GM19193 (cell line): Measurements from ENCODE around the gene OR13H1.

Experiments used
- POLR2A ChIP-seq: IDR thresholded peaks from 4 replicates; pipeline ENCODE4 v1.6.1; 2011; ENCODE audit not compliant: insufficient read depth, insufficient read length; ENCODE audit errors: extremely low read depth

The OR13H1 gene

GRCh38 chrX:131543774-131544173 lies at the start of gene OR13H1:
TSS of gene OR13H1 (plus strand) at chrX:131544074. CDS start at chrX:131544074, 0 bp downstream.
- no peak for TF ChIP-seq POLR2A

GRCh38 chrX:131513159-131513914 lies 30.5 kb upstream of the OR13H1 start:
- no peak for TF ChIP-seq POLR2A

- TF ChIP-seq POLR2A: no peak
These were observed 22.1 kb upstream of the OR13H1 start for GRCh38 chrX:131521824-131522223.

- no peak for TF ChIP-seq POLR2A
These were observed 344 bp downstream of the OR13H1 start for GRCh38 chrX:131544218-131544617.

GRCh38 chrX:131549011-131549410 lies 5.1 kb downstream of the OR13H1 start:
- TF ChIP-seq POLR2A: no peak

GRCh38 chrX:131558562-131558961 lies 14.7 kb downstream of the OR13H1 start:
- no peak for TF ChIP-seq POLR2A

GRCh38 chrX:131564553-131565229 lies 20.8 kb downstream of the OR13H1 start:
- no peak for TF ChIP-seq POLR2A

- TF ChIP-seq POLR2A: no peak
These were observed 22.0 kb downstream of the OR13H1 start for GRCh38 chrX:131565909-131566308.

GRCh38 chrX:131571348-131571747 lies 27.5 kb downstream of the OR13H1 start:
- no peak for TF ChIP-seq POLR2A

GRCh38 chrX:131572372-131573014 lies 28.6 kb downstream of the OR13H1 start:
- TF ChIP-seq POLR2A: no peak

GRCh38 chrX:131577413-131577812 lies 33.5 kb downstream of the OR13H1 start:
- no peak for TF ChIP-seq POLR2A

- TF ChIP-seq POLR2A: no peak
These were observed 34.3 kb downstream of the OR13H1 start for GRCh38 chrX:131577999-131578734.

GRCh38 chrX:131588995-131589394 lies 45.1 kb downstream of the OR13H1 start:
- TF ChIP-seq POLR2A: no peak
